HepG2 (cell line): ENCODE data around the gene TXNL4B.

ENCODE experiments used
- CTCF ChIP-seq: sonication (generic); formaldehyde crosslinking; IDR thresholded peaks from 2 replicates; pipeline ENCODE4 v1.5.0; 2020; ENCODE audit warnings: mild to moderate bottlenecking, missing genetic modification reagents, moderate library complexity
- HINFP ChIP-seq: sonication (generic); formaldehyde crosslinking; IDR thresholded peaks from 2 replicates; pipeline ENCODE4 v1.4.0; 2020; ENCODE audit warnings: low read depth, mild to moderate bottlenecking, missing genetic modification reagents
- MTA3 ChIP-seq: sonication (generic); formaldehyde crosslinking; IDR thresholded peaks from 2 replicates; pipeline ENCODE4 v1.4.0; 2020; ENCODE audit warnings: missing genetic modification reagents
- POLR2A ChIP-seq, 2 experiments: IDR thresholded peaks; 2 replicates each; pipeline ENCODE4 v1.6.1; 2011; ENCODE audit warnings: low read depth in 2 of 2, low read length in 2 of 2, mild to moderate bottlenecking in 1 of 2, moderate library complexity in 1 of 2; ENCODE audit not compliant: insufficient read depth in 1 of 2
- REXO4 ChIP-seq: sonication (generic); formaldehyde crosslinking; IDR thresholded peaks from 2 replicates; pipeline ENCODE4 v1.8.0; 2022; ENCODE audit warnings: missing genetic modification reagents, mild to moderate bottlenecking, borderline replicate concordance
- SMAD1 ChIP-seq: sonication (generic); formaldehyde crosslinking; IDR thresholded peaks from 2 replicates; pipeline ENCODE4 v1.4.0; 2020; ENCODE audit warnings: missing genetic modification reagents, low read depth, mild to moderate bottlenecking, borderline replicate concordance
- SRY ChIP-seq: sonication (generic); formaldehyde crosslinking; IDR thresholded peaks from 2 replicates; pipeline ENCODE4 v1.8.0; 2022; ENCODE audit warnings: mild to moderate bottlenecking, missing genetic modification reagents
- TEAD2 ChIP-seq: sonication (generic); formaldehyde crosslinking; IDR thresholded peaks from 2 replicates; pipeline ENCODE4 v1.9.0; 2021; ENCODE audit warnings: missing genetic modification reagents
- YY1 ChIP-seq: IDR thresholded peaks from 2 replicates; pipeline ENCODE4 v1.6.1; 2011; ENCODE audit warnings: low read length, low read depth, moderate library complexity, mild to moderate bottlenecking; ENCODE audit not compliant: insufficient read depth, insufficient replicate concordance
- ZIK1 ChIP-seq: sonication (generic); formaldehyde crosslinking; IDR thresholded peaks from 2 replicates; pipeline ENCODE4 v1.5.0; 2020; ENCODE audit warnings: mild to moderate bottlenecking, low read depth, missing genetic modification reagents, borderline replicate concordance
- ZNF274 ChIP-seq: sonication (generic); formaldehyde crosslinking; IDR thresholded peaks from 2 replicates; pipeline ENCODE4 v1.5.1; 2020; ENCODE audit warnings: mild to moderate bottlenecking, missing genetic modification reagents
- ZNF558 ChIP-seq: sonication (generic); formaldehyde crosslinking; IDR thresholded peaks from 2 replicates; pipeline ENCODE4 v1.9.0; 2022; ENCODE audit warnings: mild to moderate bottlenecking, missing genetic modification reagents, borderline replicate concordance
- ZNF616 ChIP-seq: sonication (generic); formaldehyde crosslinking; IDR thresholded peaks from 2 replicates; pipeline ENCODE4 v1.5.0; 2020; ENCODE audit warnings: low read depth, mild to moderate bottlenecking, missing genetic modification reagents

DNA sequence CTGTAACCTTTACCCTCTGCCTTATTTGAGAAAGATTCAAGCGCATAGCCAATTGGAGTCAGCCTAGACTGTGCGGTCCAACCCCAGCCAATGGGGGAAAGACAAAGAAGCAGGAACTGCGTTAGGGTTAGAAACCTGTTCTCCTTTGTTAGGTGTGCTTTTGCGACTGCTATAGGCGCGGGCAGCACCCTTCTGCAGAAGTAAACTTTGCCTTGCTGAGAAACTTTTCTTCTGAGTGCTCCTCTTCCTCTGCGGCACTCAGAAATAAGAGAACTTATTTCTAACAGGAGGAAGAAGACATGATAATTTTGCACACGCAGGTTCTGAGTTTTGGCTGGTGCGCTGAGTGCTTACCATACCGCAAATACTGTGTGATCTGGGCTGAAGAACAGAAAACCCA is 9.0 kb downstream of the TXNL4B start:
- TF ChIP-seq SMAD1 (CRISPR knock-in tag) = no peak
- no peak for TF ChIP-seq TEAD2
- TF ChIP-seq MTA3 = no peak
- TF ChIP-seq YY1 = no peak
- TF ChIP-seq REXO4 (CRISPR knock-in tag) = no peak
- TF ChIP-seq CTCF (CRISPR knock-in tag) = no peak
- no peak for TF ChIP-seq ZNF558 (CRISPR knock-in tag)
- TF ChIP-seq ZNF616 (CRISPR knock-in tag) = no peak
- TF ChIP-seq SRY = no peak
- TF ChIP-seq ZNF274 (CRISPR knock-in tag) = no peak
- TF ChIP-seq HINFP (CRISPR knock-in tag) = no peak
- TF ChIP-seq POLR2A (IDR thresholded peaks at IDR 0.05; ENCODE audit: insufficient read depth in 1 of 2, low read depth in 2 of 2, low read length in 2 of 2) = no peak
- no peak for TF ChIP-seq ZIK1 (CRISPR knock-in tag)
